Ascending aorta (tissue), 2 donors: Measurements from ENCODE around the gene CASP2. TPM values are rescaled to one million over a fixed set of nuclear protein-coding genes. Genes with fewer than 3 reads are reported as not detected.
A peak's percentile ranks its signal among the peaks of the same experiment; 100 is the strongest.

ENCODE experiments used
- DNase-seq, 2 donors: peaks; one replicate each; pipeline ENCODE4 v3.0.0-alpha.2; 2019; ENCODE audit warnings: low spot score in 2 of 2
- H3K27ac ChIP-seq, 2 donors: fragments of 200-600 bp; sonication (generic); one replicate each; pipeline ENCODE4 v1.5.1; 2016 to 2017; ENCODE audit warnings: mild to moderate bottlenecking in 1 of 2
- H3K27me3 ChIP-seq: fragments of 200-600 bp; sonication (generic); one replicate; pipeline ENCODE4 v1.5.1; 2017
- H3K36me3 ChIP-seq, 2 donors: fragments of 200-600 bp; sonication (generic); one replicate each; pipeline ENCODE4 v1.5.1; 2016
- H3K4me1 ChIP-seq, 2 donors: fragments of 200-600 bp; sonication (generic); one replicate each; pipeline ENCODE4 v1.5.1; 2016 to 2017; ENCODE audit warnings: mild to moderate bottlenecking in 1 of 2
- H3K4me3 ChIP-seq, 2 donors: fragments of 200-600 bp; sonication (generic); one replicate each; pipeline ENCODE4 v1.5.1; 2016 to 2017; ENCODE audit warnings: mild to moderate bottlenecking in 1 of 2
- H3K9me3 ChIP-seq, 2 donors: fragments of 200-600 bp; sonication (generic); one replicate each; pipeline ENCODE4 v1.5.1; 2016
- CTCF ChIP-seq, 3 experiments: fragments of 200-600 bp in 2 of 3; fragments of 450-650 bp in 1 of 3; sonication (generic) in 2 of 3; IDR thresholded peaks; one replicate each; pipeline ENCODE4 v1.5.1; 2016 to 2019; ENCODE audit warnings: antibody characterized with exemption in 3 of 3, mild to moderate bottlenecking in 1 of 3, moderate library complexity in 1 of 3
- intact Hi-C: fragments of 100-400 bp; cut with DNase I; formaldehyde crosslinking; loops from one replicate; pipeline ENCODE4 v1.15.1; 2023
- total RNA-seq: library from RNA; depleted of rRNA; stranded (reverse); fragments of >200 nt; gene quantifications from one replicate; pipeline ENCODE4 v1.1.0, GENCODE V29; 2016

CASP2 gene
- total RNA-seq, 1 donor from 2014 or later, result 13.7 TPM

- no peak for TF ChIP-seq CTCF (IDR thresholded peaks at IDR 0.05)
- Histone ChIP-seq H3K4me3 (no peak overlapping the region), H3K27me3 (no peaks in the 10 kb centered on the region), H3K9me3 (no peaks in the 10 kb centered on the region), H3K27ac (no peak overlapping the region), H3K4me1 (no peaks in the 10 kb centered on the region), H3K36me3 (no peaks in the 10 kb centered on the region)
- intact Hi-C loops, result no loop called here
- DNase-seq, result no peak
Observed at GRCh38 chr7:143316492-143316891, 28.3 kb downstream of the CASP2 start.

DNA sequence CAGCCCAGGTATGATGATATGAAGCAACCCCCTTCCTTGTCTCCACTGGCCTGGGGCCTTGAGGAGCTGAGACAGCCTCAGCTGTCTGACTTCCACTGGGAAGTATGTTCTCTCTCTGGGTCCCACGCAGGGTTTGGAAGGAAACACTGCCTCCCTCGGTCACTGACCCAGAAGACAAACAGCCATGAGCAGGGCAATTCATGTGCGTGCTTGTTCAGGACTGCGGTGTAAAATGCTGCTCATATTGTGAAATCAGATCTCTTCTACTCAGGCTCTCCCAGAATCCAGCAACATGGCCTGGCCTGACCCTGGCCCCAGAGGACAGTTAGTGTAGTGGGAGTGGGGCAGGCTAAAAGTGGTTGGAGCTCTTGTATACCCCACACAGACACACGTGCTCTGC lies 30.5 kb downstream of the CASP2 start:
- no peak for TF ChIP-seq CTCF (IDR thresholded peaks at IDR 0.05)
- DNase-seq, result no peak
- no peak overlapping the region for H3K4me3 ChIP-seq
- H3K36me3 ChIP-seq, result no peaks in the 10 kb centered on the region
- intact Hi-C loops, result no loop called here
- H3K9me3 ChIP-seq, result no peaks in the 10 kb centered on the region
- no peak overlapping the region for H3K27ac ChIP-seq
- H3K27me3 ChIP-seq, result no peaks in the 10 kb centered on the region
- no peaks in the 10 kb centered on the region for H3K4me1 ChIP-seq

DNA sequence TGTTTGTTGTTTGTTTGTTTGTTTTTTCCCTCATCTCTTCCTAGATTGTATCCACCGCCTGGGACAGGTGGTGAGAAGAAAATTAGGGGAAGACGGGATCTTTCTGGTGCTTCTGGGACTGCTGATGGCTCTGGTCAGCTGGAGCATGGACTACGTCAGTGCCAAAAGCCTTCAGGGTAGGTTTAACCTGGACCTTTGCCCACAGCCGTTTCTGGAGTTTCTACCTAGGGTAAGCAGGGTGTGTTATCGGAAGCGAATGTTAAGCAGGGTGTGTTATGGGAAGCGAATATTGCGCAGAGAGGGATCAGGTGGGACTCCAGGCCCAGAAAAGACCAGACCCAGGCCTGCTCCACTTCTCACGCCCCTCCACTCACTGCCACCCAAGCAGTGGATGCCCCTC lies 32.5 kb downstream of the CASP2 start:
- Histone ChIP-seq H3K27ac (no peak overlapping the region), H3K9me3 (no peaks in the 10 kb centered on the region), H3K4me1 (no peaks in the 10 kb centered on the region), H3K4me3 (no peak overlapping the region), H3K36me3 (no peaks in the 10 kb centered on the region), H3K27me3 (no peaks in the 10 kb centered on the region)
- DNase-seq, result no peak
- intact Hi-C loops, result no loop called here
- TF ChIP-seq CTCF (IDR thresholded peaks at IDR 0.05), result no peak

GRCh38 chr7:143321242-143321641 lies 33.1 kb downstream of the CASP2 start:
- Histone ChIP-seq H3K36me3 (no peaks in the 10 kb centered on the region), H3K4me1 (no peaks in the 10 kb centered on the region), H3K27me3 (no peaks in the 10 kb centered on the region), H3K9me3 (no peaks in the 10 kb centered on the region), H3K27ac (no peak overlapping the region), H3K4me3 (no peak overlapping the region)
- intact Hi-C loops, result no loop called here
- TF ChIP-seq CTCF (IDR thresholded peaks at IDR 0.05), result no peak
- DNase-seq, result no peak

DNA sequence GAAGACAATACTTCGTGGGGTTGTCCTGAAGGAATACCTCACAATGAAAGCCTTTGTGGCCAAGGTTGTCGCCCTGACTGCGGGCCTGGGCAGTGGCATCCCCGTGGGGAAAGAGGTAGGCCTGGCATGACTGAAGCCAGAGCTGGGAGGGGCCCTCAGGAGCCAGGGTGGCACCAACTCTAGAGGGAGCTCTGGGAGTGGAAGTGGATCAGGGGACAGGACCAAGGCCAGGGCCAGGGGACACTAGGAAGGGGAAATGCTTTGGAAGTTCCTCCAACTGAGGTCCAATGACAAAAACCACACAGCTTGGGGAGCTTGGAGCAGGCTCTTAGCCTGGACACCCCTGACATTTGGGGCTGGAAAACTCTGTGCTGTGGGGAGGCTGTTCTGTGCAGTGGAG lies 33.6 kb downstream of the CASP2 start:
- H3K27ac ChIP-seq, result no peak overlapping the region
- intact Hi-C loops, result no loop called here
- no peak overlapping the region for H3K4me3 ChIP-seq
- TF ChIP-seq CTCF (IDR thresholded peaks at IDR 0.05), result peak in 1 of 3 experiments; percentile 14
- H3K4me1 ChIP-seq, result no peaks in the 10 kb centered on the region
- no peaks in the 10 kb centered on the region for H3K36me3 ChIP-seq
- H3K9me3 ChIP-seq, result no peaks in the 10 kb centered on the region
- H3K27me3 ChIP-seq, result no peaks in the 10 kb centered on the region
- DNase-seq, result no peak
